MCF 10A (cell line): ENCODE results near the gene RTN4R. TPM values are rescaled to one million over a fixed set of nuclear protein-coding genes. Genes with fewer than 3 reads are reported as not detected.

Source experiments
- BruUV-seq: library from RNA; stranded (reverse); fragments of 400-500 nt; replicated peaks from 2 replicates; lab custom pipeline; 2021; lab: Mats Ljungman, UMichigan
- CTCF ChIA-PET: fragments of 300-600 bp; sonication (Branson Sonifier 250); formaldehyde crosslinking; extraction: SDS; loops from one replicate; lab custom pipeline; 2021; ENCODE audit warnings: antibody characterized with exemption, inconsistent platforms; lab: Yijun Ruan, JAX
- POLR2A ChIA-PET: fragments of 300-600, 350-650 bp; sonication (Branson Sonifier 250); formaldehyde crosslinking; extraction: SDS; loops from one replicate; lab custom pipeline; 2020; ENCODE audit warnings: antibody characterized with exemption, inconsistent platforms; lab: Yijun Ruan, JAX
- DNase-seq: peaks from one replicate; pipeline ENCODE4 v3.0.0-alpha.2; 2018; ENCODE audit not compliant: unreplicated experiment
- H3K27ac Mint-ChIP-seq: one replicate; pipeline ENCODE4 v1.8.0; 2022; ENCODE audit warnings: mild to moderate bottlenecking, low read depth, mixed read lengths; ENCODE audit not compliant: unreplicated experiment
- H3K27me3 Mint-ChIP-seq: one replicate; pipeline ENCODE4 v1.8.0; 2022; ENCODE audit warnings: mixed read lengths; ENCODE audit not compliant: insufficient read depth, unreplicated experiment
- H3K36me3 Mint-ChIP-seq: one replicate; pipeline ENCODE4 v1.8.0; 2022; ENCODE audit warnings: mild to moderate bottlenecking, moderate library complexity, mixed read lengths; ENCODE audit not compliant: insufficient read depth, unreplicated experiment
- H3K4me1 Mint-ChIP-seq: one replicate; pipeline ENCODE4 v1.8.0; 2022; ENCODE audit warnings: mixed read lengths; ENCODE audit not compliant: insufficient read depth, unreplicated experiment
- H3K4me3 Mint-ChIP-seq: one replicate; pipeline ENCODE4 v1.8.0; 2022; ENCODE audit warnings: mild to moderate bottlenecking, moderate library complexity, mixed read lengths; ENCODE audit not compliant: unreplicated experiment
- H3K9me3 Mint-ChIP-seq: one replicate; pipeline ENCODE4 v1.8.0; 2022; ENCODE audit warnings: mixed read lengths; ENCODE audit not compliant: unreplicated experiment
- intact Hi-C: fragments of 100-400 bp; cut with micrococcal nuclease; formaldehyde crosslinking; loops from 2 replicates; pipeline ENCODE4 v1.14.1; 2022
- total RNA-seq: library from RNA; stranded (reverse); gene quantifications from 2 replicates; pipeline ENCODE4 v1.2.3, GENCODE V29; 2022
- TF ChIP-seq, protein P1 (sequence below): fragments of 200-600 bp; IDR thresholded peaks from one replicate; pipeline ENCODE4 v1.8.0; 2022; ENCODE audit warnings: antibody characterized with exemption, mild to moderate bottlenecking; ENCODE audit not compliant: unreplicated experiment

The RTN4R gene
- total RNA-seq, 1 experiment from 2014 or later: 2.7 TPM

DNA sequence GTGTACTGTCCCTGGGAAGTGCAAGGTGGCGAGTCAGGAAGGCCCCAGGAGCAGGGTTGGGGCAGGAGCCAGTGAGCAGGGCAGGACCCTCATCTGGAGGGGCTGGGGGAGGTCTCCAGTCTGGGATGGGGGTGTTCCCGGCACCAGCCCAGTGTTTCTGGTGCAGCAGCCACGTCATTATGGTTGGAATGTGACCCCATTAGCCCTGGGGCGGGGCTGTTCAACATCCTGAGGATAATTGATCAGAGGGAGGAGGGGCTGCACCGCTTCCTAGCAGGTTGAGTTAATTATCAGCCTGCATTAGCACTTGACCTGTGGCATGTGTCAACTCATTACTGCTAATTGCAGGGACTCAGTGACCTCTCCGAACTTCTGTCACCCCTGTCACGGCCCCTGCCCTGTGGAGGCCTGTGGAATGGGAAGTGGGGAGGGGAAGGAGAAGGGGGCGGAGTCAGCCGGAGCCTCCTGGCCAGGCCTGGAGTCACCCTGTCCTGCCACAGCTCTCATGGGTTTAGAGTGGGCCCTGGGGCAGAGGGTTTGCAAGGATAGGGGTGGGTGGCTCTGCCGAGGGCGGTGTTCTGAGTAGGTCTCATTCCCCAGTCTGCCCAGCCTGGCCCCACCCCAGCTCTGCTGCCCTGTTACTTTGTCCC, 64.4 kb downstream of the RTN4R start:
- ChIA-PET POLR2A (no interaction called here), CTCF (no interaction called here)
- H3K4me1 Mint-ChIP-seq: peaks cover 14% of the 10 kb centered on the region
- TF ChIP-seq, protein P1, sequence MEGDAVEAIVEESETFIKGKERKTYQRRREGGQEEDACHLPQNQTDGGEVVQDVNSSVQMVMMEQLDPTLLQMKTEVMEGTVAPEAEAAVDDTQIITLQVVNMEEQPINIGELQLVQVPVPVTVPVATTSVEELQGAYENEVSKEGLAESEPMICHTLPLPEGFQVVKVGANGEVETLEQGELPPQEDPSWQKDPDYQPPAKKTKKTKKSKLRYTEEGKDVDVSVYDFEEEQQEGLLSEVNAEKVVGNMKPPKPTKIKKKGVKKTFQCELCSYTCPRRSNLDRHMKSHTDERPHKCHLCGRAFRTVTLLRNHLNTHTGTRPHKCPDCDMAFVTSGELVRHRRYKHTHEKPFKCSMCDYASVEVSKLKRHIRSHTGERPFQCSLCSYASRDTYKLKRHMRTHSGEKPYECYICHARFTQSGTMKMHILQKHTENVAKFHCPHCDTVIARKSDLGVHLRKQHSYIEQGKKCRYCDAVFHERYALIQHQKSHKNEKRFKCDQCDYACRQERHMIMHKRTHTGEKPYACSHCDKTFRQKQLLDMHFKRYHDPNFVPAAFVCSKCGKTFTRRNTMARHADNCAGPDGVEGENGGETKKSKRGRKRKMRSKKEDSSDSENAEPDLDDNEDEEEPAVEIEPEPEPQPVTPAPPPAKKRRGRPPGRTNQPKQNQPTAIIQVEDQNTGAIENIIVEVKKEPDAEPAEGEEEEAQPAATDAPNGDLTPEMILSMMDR: no peak
- no peak for DNase-seq
- intact Hi-C loops: no loop called here
- no TSS peak for BruUV-seq
- H3K9me3 Mint-ChIP-seq: no peaks in the 10 kb centered on the region
- H3K27me3 Mint-ChIP-seq: no peaks in the 10 kb centered on the region
- H3K4me3 Mint-ChIP-seq: no peak overlapping the region
- no peaks in the 10 kb centered on the region for H3K36me3 Mint-ChIP-seq
- no peak overlapping the region for H3K27ac Mint-ChIP-seq

DNA sequence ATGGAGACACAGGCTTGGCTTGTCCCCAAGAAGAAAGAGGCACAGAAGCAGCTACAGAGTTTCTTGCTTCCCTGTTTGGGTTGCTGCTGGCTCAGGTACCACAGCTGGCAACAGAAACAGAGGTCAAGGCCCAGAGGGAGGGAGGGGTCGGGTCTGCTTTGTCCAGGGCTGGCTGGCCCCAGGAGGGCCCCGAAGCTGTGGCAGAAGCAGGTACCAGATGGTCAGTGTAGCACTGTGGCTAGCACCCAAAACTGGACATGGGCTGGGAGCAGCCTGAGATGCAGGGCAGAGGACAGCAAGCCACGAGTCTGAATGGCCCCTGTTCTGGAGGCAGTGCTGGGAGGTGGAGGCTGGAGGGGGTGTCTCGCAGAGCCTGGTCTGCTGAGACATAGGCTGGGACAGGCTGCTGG, 65.0 kb downstream of the RTN4R start:
- Mint-ChIP-seq H3K4me1 (peaks cover 13% of the 10 kb centered on the region), H3K36me3 (no peaks in the 10 kb centered on the region), H3K27ac (no peak overlapping the region), H3K9me3 (no peaks in the 10 kb centered on the region), H3K4me3 (no peak overlapping the region), H3K27me3 (no peaks in the 10 kb centered on the region)
- TF ChIP-seq, protein P1: no peak
- ChIA-PET POLR2A (no interaction called here), CTCF (no interaction called here)
- intact Hi-C loops: no loop called here
- no TSS peak for BruUV-seq
- DNase-seq: no peak

DNA sequence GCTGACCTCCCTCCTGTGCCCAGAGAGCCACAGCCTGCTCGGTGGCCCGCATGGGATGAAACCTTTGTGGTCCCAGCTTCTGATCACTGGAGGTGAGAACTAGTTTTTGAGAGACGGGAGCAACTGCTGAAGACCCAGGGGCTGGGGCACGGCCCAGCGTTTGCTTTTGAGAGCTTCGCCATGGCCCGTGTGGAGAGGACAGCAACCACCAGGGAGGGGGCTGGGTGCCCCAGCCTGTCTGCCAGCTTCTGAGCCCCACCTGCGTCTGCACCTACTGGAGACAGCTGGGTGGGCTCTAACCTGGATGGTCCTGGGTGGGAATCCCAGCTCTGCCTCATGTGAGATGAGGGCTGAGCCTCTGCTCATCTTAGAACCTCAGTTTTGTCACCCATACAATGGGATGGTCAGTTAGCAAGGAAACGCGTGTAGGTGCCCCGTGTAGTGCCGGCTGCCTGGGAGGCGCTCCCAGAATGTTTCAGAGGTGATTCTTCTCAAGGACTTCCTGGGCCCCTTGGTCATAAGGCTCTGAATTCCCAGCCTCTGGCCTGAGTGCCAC, 66.2 kb downstream of the RTN4R start:
- Mint-ChIP-seq H3K27me3 (no peaks in the 10 kb centered on the region), H3K27ac (no peak overlapping the region), H3K9me3 (no peaks in the 10 kb centered on the region), H3K36me3 (no peaks in the 10 kb centered on the region), H3K4me3 (no peak overlapping the region), H3K4me1 (peaks cover 7% of the 10 kb centered on the region)
- no TSS peak for BruUV-seq
- DNase-seq: no peak
- TF ChIP-seq, protein P1: no peak
- ChIA-PET POLR2A (interaction anchor here (0.6 kb wide), 1 partner anchor 262 kb away, joined by 3 read pairs; no protein-coding TSS in a partner anchor), CTCF (no interaction called here)
- intact Hi-C loops: no loop called here

DNA sequence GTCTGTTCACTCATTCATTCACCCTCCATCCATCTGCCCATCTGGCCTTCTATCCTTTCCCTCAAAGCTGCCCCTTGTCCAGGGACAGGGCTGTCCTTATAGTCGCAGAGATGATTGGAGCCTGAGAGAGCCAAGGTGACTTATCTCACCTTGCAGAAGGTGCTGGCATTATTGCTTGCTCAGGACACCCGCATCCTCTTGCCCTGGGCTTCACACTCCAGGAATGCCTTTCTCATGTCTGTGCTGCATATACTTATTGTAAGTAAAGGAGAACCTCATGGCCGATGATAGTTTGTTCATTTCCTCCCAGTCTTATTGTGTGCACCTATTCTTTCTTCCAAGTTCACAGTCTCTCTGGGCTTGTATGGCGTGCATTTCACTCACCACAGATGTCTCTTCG, 68.2 kb downstream of the RTN4R start:
- DNase-seq: no peak
- BruUV-seq: no TSS peak
- Mint-ChIP-seq H3K9me3 (no peaks in the 10 kb centered on the region), H3K27ac (no peak overlapping the region), H3K36me3 (no peaks in the 10 kb centered on the region), H3K4me3 (no peak overlapping the region), H3K27me3 (no peaks in the 10 kb centered on the region), H3K4me1 (no peaks in the 10 kb centered on the region)
- intact Hi-C loops: no loop called here
- ChIA-PET CTCF (interaction anchor here (0.5 kb wide), 1 partner anchor 166 kb away, joined by 3 read pairs; no protein-coding TSS in a partner anchor), POLR2A (no interaction called here)
- TF ChIP-seq, protein P1: no peak
